ENCODE results near the gene ABCA13.
"Not testable (repeated sequence)": the region's sequence is repeated elsewhere in the genome, so short reads cannot be mapped to it uniquely, and the experiment has no call there.

The ABCA13 gene

GRCh38 chr7:48140001-48140681 is 31.1 kb upstream of the ABCA13 start:
- no peak for TF ChIP-seq CTCF (IDR thresholded peaks at IDR 0.05; ENCODE audit: low read depth, low read length)
- Histone ChIP-seq H3K36me3 (no peaks in the 10 kb centered on the region), H3K4me3 (ENCODE audit: low read depth, low read length) (no peak overlapping the region), H3K9me3 (no peaks in the 10 kb centered on the region), H3K4me1 (no peaks in the 10 kb centered on the region), H3K27me3 (no peaks in the 10 kb centered on the region)
- DNase-seq: no peak

- TF ChIP-seq CTCF (IDR thresholded peaks at IDR 0.05; ENCODE audit: low read depth, low read length): no peak
- Histone ChIP-seq H3K4me1 (no peaks in the 10 kb centered on the region), H3K4me3 (ENCODE audit: low read depth, low read length) (no peak overlapping the region), H3K36me3 (no peaks in the 10 kb centered on the region), H3K9me3 (no peaks in the 10 kb centered on the region), H3K27me3 (no peaks in the 10 kb centered on the region; the same call in 1 of the 2 replicates)
- DNase-seq: no peak
These were observed 29.7 kb upstream of the ABCA13 start for GRCh38 chr7:48141521-48141920.

GRCh38 chr7:48144291-48144768 is 26.9 kb upstream of the ABCA13 start:
- Histone ChIP-seq H3K9me3 (no peaks in the 10 kb centered on the region), H3K4me1 (no peaks in the 10 kb centered on the region), H3K4me3 (ENCODE audit: low read depth, low read length) (no peak overlapping the region), H3K27me3 (peaks cover 3% of the 10 kb centered on the region; the same call in 1 of the 2 replicates), H3K36me3 (no peaks in the 10 kb centered on the region)
- no peak for TF ChIP-seq CTCF (IDR thresholded peaks at IDR 0.05; ENCODE audit: low read depth, low read length)
- DNase-seq: no peak

- Histone ChIP-seq H3K27me3 (peaks cover 7% of the 10 kb centered on the region), H3K36me3 (no peaks in the 10 kb centered on the region), H3K9me3 (no peaks in the 10 kb centered on the region), H3K4me1 (no peaks in the 10 kb centered on the region), H3K4me3 (ENCODE audit: low read depth, low read length) (no peak overlapping the region)
- no peak for DNase-seq
- TF ChIP-seq CTCF (IDR thresholded peaks at IDR 0.05; ENCODE audit: low read depth, low read length): no peak
These were observed 24.1 kb upstream of the ABCA13 start for GRCh38 chr7:48147078-48147591.

GRCh38 chr7:48147690-48148089 is 23.6 kb upstream of the ABCA13 start:
- not testable (repeated sequence) for H3K36me3 ChIP-seq; H3K4me3 ChIP-seq (ENCODE audit: low read depth, low read length); H3K9me3 ChIP-seq; DNase-seq; H3K27me3 ChIP-seq; H3K4me1 ChIP-seq

DNA sequence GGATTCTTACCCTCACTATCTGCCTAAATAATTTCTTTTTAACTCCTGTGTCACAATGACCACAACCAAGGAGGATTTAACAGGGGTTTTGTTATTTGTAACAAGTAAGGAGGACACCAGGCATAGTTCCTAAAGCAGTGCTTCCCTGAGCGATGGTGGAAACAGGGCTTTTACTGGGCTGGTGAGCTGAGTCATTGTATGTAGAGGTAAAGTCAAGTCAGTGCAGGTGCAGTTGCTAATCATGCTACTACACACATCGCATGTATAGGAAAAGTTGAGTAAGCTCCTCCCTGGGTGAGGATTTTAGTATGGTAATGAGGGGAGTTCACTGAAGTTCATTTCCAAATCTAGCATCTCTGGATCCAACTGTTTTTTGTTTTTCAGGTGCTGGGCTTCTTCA is 22.9 kb upstream of the ABCA13 start:
- H3K9me3 ChIP-seq: no peaks in the 10 kb centered on the region

More for the DNA sequence above, 22.9 kb upstream of the ABCA13 start:
- H3K27me3 ChIP-seq: peaks cover 7% of the 10 kb centered on the region
- TF ChIP-seq CTCF (IDR thresholded peaks at IDR 0.05; ENCODE audit: low read depth, low read length): no peak
- DNase-seq: no peak
- H3K36me3 ChIP-seq: no peaks in the 10 kb centered on the region
- no peak overlapping the region for H3K4me3 ChIP-seq (ENCODE audit: low read depth, low read length)
- no peaks in the 10 kb centered on the region for H3K4me1 ChIP-seq

All from BE2C (cell line).